ENCODE measurements around the gene ZNF845.

DNA sequence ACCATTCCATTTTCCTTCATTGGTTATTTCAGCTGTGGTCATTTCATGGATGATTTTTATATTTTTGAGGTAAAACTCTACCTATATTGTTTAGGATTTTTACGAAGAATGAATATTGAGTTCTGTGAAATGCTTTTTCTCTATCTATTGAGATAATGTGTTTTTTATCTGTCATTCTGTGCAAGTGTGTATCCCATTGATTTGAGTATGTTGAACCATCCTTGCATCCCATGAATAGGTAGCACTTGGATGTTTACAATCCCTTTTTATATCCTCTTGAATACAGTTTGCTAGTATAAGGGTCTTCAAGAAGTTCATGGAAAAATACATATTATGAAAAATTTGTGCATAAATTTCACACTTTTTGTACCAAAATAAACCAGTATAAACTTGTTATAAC, 22.2 kb downstream of the ZNF845 start:
- TF ChIP-seq, protein P1, sequence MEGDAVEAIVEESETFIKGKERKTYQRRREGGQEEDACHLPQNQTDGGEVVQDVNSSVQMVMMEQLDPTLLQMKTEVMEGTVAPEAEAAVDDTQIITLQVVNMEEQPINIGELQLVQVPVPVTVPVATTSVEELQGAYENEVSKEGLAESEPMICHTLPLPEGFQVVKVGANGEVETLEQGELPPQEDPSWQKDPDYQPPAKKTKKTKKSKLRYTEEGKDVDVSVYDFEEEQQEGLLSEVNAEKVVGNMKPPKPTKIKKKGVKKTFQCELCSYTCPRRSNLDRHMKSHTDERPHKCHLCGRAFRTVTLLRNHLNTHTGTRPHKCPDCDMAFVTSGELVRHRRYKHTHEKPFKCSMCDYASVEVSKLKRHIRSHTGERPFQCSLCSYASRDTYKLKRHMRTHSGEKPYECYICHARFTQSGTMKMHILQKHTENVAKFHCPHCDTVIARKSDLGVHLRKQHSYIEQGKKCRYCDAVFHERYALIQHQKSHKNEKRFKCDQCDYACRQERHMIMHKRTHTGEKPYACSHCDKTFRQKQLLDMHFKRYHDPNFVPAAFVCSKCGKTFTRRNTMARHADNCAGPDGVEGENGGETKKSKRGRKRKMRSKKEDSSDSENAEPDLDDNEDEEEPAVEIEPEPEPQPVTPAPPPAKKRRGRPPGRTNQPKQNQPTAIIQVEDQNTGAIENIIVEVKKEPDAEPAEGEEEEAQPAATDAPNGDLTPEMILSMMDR (conservative IDR thresholded peaks at IDR 0.05; ENCODE audit: low read length), result no peak
- TF ChIP-seq EZH2phosphoT487 (IDR thresholded peaks at IDR 0.05; ENCODE audit: borderline replicate concordance, low read depth, low read length), result no peak
